HG03039 (cell line): ENCODE data around the gene BAIAP2.

Experiments used
- ATAC-seq: cut with Tn5 transposase; IDR thresholded peaks from one replicate; pipeline ENCODE4 v1.9.1; 2021; ENCODE audit warnings: mild to moderate bottlenecking, moderate library complexity; ENCODE audit not compliant: unreplicated experiment

Gene BAIAP2

DNA sequence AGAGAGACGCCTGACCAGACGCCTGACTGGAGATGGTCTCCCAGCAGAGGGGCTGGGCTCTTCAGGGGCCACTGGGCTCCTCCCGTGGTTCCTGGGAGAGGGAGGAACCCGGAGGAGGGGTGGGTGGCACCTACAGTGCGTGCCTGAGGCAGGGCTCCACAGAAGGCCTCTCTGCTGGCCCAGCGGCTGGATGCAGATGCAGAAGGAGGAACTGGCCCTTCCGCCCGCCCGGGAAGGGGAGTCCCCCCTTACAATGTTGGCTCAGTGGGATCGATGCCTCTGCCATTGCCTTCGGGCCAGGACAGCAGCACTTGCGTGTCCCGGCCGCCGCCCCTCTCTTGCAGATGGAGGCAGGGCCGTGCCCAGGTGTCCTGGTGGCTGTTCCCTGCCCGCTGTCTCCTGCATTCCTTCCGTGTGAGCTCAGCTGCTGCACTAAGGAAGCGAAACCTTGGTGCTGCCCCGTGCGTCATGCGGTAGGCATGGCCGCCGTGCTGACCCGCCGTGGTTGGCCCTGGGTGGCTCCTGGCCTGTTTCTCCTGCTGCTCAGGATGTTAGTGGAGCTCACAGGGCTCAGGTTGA lies 15.1 kb downstream of the BAIAP2 start:
- no peak for ATAC-seq

DNA sequence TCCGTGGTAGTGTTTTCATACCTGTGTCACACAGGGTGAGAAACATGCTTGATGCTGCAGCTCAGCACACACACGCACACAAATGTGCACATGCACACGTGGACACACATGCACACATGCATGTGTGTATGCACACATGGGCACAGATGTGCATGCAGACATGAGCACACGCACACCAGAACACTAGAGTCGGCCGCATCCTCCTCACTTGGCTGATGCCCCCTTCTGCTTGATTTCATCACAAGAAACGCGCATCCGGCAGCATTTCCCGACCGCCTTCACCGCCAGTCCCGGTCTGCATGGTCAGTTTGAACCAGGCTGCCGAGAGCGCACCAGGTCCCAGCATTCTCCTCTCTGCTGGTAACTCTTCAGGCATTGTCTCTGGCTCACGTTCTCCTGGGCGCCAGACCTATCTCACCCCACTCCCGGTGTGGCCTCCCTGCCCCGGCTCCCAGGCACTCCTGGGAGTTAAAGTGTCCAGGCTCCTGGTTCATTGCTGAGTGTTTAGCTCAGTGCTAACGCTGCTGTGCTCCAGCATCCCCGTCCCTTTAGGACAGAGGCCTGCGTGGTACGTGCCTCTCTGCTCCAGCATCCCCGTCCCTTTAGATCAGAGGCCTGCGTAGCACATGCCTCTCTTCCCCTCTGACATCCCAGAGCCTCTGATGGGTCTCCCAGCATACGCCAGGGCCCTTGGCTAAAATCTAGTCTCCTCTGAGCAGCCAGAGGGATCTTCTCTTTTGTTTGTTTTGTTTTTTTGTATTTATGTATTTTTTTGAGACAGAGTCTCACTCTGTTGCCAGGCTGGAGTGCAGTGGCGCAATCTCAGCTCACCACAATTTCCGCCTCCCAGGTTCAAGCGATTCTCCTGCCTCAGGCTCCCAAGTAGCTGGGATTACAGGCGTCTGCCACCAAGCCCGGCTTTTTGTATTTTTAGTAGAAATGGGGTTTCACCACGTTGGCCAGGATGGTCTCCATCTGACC lies 16.0 kb downstream of the BAIAP2 start:
- ATAC-seq: no peak

DNA sequence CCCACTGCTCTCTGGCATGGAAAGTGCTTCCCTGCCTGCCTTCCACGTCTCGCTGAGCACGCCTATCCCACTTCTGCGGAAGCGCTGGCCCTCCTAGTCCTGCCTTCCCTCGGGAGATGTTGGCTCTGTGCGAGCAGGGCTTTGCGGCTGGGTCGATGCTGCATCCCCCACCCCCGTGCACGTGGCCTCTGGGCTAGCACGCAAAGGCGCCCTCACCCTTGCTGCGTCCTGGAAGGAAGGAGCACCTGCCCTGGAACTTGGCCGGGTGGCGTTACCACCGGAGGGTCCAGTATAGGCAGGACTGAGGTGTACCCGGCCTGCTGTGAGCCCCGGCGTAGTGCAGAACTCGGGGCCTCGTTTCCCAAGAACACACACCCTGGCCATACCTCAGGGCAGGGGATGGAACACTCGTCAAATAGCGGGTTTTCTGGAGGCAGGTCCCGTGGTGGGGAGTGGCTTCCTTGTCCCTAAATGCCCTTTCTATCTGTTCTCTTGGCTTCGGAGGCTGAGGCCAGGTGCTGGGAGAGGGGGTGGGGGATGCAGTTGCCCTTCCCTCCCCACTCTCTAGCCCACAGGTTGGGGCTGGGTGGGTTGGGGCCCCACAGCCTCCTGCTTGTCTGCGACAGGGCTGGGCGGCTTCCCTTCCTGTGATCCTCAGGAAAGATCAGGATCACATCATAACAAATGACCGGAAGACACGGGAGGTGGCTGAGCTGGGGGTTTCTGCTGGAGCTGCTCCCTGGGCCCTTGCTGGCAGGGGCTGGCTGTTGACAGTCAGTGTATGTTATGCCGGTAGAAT lies 17.4 kb downstream of the BAIAP2 start:
- no peak for ATAC-seq

DNA sequence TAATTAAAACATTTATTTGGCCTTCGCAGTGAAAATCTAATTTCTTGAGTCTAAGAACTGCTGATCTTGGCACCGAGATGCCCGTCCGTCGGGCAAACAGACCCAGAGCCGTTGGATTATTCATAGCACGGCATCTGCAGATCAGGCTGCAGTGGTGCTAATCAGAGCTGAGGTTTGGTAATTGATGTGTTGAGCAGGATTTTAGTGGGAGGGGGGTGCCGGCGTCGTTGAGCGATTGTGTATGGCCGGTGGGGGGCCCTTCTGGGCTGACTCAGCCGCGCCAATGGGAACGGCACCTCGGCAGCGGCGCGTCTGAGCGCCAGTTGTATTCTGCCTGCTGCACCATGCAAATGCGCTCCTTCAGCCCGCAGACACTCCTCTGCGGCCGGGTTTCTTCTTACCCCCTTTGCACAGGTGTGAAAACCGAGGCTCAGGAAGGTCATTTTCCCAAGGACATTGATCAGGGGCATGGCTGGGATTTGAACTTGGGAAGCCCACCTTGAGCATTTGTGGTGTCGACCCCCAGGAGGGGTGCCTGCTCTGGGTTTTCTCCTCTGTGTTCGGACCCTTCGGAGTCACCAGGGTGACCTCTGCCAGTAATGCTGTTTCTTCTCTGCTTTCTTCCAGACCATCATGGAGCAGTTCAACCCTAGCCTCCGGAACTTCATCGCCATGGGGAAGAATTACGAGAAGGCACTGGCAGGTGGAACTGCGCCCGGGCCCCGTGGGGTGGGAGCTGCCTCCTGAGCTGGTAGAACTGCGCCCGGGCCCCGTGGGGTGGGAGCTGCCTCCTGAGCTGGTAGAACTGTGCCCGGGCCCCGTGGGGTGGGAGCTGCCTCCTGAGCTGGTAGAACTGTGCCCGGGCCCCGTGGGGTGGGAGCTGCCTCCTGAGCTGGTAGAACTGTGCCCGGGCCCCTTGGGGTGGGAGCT lies 18.4 kb downstream of the BAIAP2 start:
- no peak for ATAC-seq

DNA sequence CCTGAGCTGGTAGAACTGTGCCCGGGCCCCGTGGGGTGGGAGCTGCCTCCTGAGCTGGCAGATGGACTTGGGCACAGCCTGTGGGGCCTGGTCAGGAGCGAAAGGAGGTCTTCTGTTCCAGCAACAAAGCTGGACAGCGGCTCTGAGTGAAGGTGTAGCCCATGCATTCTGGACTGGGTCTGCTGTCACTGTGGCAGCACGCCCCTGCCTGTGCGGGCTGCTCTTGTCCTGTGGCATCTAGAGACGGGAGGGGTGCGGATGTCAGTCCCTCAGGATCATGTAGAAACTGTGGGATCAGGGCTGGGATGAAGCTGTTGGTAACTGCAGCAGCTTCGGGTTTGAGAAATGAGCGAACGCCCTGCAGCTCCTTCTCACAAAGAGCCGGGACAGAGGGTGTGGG lies 19.4 kb downstream of the BAIAP2 start:
- no peak for ATAC-seq

DNA sequence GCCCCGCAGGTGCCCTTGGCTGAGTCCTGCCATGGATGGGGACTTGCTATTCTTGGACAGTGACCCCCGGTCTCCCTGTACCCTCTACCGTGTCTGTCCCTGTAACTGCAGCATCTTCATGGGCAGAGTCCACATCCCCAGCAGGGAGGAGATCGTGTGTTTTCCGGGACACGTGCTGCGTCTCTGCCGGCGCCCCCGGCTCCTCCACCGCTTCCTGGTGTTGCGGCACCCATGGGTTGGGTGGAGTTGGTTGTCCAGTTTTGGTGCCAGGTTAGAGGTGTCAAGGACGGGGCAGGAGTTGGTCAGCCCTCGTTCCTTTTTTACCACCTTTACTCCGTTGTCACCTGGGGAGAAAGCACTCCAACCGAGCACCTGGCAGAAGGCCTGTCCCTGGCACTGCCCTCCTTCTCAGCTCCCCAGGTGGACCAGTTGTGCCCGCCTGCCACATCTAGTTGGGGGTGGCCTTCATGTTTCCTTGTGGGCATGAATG lies 20.0 kb downstream of the BAIAP2 start:
- ATAC-seq: no peak

DNA sequence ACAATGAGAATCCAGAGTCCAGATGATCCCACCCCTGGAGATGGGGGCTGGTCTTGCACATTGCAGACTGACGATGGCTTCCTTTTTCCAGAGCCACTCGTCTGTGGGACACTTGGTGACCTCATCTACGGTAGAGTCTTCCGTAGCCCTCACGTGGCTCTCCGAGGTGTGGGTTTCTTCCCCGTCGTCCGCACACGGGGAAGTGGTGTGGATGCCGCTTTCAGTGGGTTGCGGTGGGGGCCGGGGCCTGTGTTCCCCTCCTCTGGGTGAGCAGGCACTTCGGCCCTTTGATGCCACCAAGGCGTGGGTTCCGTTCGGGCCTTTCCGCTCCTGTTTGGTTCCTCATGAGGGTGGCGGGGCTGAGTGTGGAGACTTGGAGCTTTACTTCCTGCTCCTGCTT lies 21.4 kb downstream of the BAIAP2 start:
- no peak for ATAC-seq

DNA sequence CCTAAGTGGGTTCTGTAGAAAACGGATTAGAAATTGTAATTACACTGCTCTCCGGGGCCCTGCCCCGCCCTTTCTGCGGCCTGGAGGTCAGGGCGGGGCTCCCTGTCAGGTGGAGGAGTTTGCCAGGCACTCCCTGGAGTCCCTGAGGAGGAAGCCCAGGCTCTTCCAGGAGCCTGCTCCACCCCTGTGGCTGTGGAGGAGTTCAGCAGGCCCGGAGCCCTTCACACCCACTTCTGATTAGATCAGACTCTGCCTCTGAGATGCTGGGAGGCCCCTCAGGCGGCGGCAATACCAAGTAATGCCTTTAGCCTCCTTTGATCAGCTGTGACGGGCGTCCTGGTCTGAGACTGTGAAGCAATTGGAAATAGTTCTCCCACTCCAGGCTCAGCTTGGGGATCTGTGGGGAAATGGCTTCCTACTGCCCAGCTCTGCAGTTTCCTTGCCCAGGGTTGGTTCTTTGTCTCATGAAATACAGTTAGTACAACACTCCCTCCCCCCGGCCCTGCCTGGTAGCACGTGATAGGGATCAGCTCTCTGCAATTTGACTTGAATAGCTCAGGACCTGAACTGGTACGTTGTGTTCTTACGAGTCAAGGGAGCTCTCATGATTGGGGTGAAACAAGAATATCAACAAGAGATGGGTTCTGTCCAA lies 22.3 kb downstream of the BAIAP2 start:
- ATAC-seq: no peak

DNA sequence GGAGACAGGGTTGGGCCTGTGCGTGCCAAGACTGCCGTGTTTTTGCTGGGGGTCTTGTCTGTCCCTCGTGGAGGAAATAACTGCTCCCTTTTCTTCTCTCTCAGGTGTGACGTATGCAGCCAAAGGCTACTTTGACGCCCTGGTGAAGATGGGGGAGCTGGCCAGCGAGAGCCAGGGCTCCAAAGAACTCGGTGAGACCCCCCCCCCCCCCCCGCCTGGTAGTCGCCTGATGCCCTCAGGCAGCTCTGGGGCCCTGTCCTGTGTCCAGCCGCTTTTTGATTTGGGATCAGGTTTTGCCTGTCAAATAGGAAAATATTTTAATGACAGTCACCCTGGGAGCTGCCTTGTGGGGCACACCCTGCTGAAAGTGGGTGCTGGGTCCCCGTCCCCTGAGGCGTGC lies 22.8 kb downstream of the BAIAP2 start:
- no peak for ATAC-seq

DNA sequence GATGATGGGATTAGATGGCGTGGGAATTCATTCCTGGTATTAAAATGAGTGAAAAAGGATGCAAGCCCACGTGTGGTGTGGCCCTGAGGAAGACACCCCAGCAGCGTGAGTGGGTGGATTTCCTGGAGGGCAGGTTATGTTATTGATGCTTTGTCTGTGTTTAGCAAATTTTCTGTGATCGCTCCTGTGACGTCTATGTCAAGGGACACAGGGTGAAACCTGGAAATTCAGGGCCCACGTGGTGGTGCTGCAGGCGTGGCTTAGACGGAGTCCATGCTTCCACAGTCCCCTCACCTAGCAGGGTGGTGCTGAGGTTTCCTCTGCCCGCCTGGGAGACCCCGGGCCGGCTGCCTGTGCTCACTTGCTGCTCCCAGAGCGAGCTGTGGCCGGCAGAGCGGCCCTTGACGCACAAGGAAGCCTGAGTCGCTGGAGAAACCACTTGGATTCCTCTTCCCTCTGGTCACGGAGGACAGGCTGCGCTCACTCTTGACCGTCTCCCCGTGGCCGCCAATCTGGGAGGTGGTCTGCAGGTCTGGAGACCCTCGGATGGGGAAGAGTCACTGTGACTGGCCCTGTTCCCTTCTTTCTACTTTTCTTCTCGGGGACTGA lies 23.4 kb downstream of the BAIAP2 start:
- no peak for ATAC-seq

DNA sequence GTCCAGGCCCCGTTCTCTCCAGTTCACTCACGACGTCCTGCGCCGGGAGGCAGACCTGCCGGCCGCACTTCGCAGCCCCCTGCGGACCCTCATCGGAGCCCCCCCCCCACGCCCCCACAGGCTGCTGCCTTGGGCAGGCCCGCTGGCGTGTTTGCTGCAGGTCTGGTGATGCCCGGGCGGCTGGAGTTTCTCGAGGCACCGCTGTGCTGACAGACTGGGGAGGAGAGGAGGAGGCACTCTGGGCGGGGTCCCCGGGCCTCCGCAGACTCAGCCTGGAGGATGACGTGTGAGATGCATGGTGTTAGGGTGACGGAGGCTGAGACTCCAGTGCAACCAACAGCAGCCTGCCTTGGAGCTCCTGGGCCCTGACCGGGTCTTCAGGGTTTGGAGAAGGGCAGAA lies 24.1 kb downstream of the BAIAP2 start:
- ATAC-seq: no peak

DNA sequence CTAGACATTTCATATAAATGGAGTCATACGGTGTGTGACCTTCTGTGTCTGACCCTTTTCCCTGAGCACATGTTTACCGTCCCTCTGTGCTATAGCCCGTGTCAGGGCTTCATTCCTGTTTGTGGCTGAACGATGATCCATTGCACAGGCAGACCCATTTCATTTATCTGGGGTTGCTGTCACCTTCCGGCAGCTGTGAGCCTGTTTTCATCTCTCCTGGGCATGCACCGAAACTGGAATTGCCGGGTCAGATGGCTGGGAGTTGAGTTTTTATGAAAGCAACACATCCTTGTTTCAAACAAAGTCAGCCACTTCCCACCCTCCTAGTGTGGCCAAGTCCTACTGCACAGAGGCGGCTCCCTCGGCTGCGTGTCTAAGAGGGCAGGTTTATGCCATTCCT lies 25.5 kb downstream of the BAIAP2 start:
- ATAC-seq: no peak

DNA sequence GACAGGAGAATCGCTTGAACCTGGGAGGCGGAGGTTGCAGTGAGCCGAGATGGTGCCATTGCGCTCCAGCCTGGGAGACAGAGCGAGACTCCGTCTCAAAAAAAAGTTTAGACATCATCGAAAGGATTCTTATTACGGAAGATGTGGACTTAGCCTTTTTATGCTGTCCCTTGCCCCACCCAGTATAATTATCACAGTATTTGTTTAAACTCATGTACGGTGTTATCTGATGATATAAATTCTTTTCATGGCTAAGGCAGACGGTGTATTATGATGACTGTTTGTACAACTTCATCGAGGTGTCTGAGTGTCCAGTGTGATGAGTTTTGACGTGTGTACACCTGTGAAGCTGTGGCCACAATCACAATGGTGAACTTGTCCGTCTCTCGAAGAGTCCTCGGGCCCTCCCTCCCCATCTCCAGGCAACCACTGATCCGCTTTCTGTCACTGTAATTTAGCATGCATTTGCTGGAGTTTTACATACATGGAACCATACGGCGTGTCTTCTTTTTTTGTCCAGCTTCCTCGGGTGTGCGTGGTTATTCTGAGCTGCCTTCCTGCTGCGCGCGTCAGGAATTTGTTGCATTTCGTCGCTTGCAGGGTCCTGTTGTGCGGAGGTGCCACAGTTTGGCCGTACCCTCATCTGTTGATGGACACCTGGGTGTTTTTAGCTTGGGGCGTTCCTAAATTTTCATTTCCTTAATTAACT lies 26.2 kb downstream of the BAIAP2 start:
- ATAC-seq: no peak

DNA sequence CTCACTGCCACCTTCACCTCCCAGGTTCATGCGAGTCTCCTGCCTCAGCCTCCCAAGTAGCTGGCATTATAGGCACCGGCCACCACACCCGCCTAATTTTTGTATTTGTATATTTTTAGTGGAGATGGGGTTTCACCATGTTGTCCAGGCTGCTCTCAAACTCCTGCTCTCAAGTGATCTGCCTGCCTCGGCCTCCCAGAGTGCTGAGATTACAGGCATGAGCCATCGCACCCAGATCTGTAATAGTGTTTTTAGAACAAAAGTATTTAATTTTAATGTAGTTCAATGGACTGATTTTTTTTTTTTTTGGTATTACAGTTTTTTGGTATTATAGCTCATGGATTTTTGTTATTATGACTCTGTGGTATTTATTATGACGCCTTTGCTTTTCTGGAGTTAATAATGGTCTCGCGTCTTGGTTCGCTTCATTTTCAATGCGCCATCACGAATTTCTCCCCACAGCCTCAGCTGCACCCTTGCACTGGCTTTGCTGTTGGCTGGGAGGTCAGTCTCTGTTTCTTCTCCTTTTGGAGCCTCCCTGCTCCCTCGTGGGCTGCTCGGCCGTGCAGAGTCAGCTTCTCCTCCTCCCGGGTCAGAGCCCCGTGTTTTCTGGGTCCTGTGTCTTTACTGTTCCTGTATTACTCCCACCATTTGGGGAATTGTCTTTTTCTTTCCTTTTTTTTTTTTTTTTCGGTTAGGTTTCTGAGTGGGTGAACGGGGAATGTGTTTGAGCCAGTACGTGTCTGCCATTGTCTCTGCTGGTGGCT lies 27.2 kb downstream of the BAIAP2 start:
- no peak for ATAC-seq

DNA sequence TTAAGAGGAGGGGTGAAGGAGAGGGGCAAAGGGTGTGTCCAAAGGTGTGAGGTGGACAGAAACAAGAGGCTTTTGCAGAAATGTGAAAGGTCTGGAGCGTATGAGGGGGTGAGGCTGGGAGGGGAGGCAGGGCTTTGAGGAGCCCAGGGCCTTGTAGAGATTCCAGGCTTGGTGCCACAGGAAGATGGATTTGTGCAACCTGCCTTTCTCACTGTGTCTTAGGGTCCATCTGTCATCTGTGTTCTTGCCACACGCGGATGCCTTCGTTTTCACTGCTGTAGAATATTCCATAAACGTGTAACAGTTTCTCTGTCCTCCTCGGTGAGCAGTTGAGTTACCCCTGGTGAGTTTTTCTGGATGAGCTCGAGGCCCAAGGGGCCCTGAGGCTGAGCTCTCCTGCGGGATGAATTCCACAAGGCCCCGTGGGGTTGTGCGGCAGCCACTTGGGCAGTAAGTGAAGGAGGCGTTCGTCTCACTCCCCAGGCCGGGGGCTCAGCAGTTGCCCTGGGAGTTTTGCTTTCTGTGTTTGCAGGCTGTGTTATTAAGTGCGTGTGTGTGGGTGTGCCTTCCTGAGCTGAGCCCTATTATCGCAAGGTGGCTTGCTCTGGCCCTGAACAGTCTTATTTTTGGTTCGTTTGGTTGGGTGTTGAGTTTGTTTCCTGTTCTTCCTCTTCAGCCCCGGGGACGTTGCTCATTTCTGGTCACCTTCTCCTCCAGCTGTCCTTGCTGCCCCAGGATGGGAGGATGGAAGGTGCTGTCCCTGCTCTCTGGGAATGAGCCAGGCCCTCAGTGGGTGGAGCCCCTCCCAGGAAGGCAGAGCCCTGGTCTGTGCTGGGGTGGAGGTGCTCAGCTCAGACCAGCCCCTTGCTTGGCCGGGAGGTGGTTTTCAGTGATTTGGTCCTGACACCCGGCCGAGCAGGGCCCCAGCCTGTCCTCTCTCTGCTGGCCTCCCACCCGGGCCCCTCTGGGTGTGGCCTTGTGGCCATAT lies 28.4 kb downstream of the BAIAP2 start:
- ATAC-seq: no peak

DNA sequence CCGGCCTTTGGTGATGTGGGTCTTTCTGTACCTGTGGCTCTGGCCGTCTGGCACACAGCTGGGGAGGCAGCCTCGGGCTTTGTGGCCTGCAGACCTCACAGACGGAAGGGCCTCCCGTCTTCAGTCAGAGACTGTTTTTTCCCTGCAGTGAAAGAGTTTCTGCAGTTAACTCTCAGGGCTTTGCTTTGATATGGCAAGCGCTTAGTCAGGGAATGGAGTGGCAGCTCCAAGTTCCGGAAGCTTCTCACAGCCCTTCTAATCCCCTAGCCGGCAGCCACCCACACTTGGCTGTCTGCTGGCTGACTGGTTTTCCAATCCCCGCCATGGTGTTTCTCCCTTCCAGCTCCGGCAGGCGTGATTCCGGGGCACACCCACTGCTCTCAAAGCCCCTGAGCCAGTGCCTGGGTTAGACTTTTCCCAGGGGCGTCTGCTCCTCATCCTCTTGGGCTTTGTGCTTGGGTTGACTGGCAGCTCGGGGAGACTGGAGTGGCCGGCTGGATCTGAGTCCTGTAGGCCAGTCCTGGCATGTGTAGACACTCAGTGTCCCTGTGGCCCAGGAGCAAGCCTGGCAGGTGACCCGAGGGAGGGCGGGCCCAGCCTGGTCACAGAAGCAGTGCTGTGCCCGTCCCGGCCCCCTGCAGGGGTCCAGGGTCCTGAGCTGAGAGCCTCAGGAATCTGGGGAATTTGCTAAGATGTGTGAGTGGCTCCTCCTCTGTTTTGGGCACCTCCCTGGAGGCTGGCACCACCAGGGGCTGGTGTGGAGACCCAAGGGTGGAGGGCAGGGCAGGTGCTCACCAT lies 29.9 kb downstream of the BAIAP2 start:
- ATAC-seq: no peak
